ENCODE results near the gene SCYGR3. TPM values are rescaled to one million over a fixed set of nuclear protein-coding genes. Genes with fewer than 3 reads are reported as not detected.

The SCYGR3 gene
- total RNA-seq, result not detected
- polyA plus RNA-seq (ENCODE audit: insufficient read depth, low read depth, low replicate concordance), result not detected
- long read RNA-seq, donor 1, result 0 reads
- long read RNA-seq, donor 2, result 0 reads
- long read RNA-seq, donor 3, result 0 reads
- long read RNA-seq, donor 4, result 0 reads
- long read RNA-seq, donor 5, result 0 reads
- long read RNA-seq, donor 6, result 0 reads
- long read RNA-seq, donor 7, result 0 reads
- long read RNA-seq, donor 8, result 0 reads
- long read RNA-seq, donor 9, result 0 reads
- long read RNA-seq, donor 10, result 0 reads

GRCh38 chr2:227614740-227615139 lies at the start of gene SCYGR3:
SCYGR3 (minus strand) TSS chr2:227614840; CDS start chr2:227614840, 0 bp downstream.
- H3K36me3 ChIP-seq (ENCODE audit: control insufficient read depth in 2 of 3, insufficient read depth in 3 of 3, low read length in 3 of 3), result no peaks in the 10 kb centered on the region
- H3K4me1 ChIP-seq (ENCODE audit: control insufficient read depth in 2 of 3, insufficient read depth in 2 of 3, low read depth in 1 of 3, low read length in 3 of 3), result no peaks in the 10 kb centered on the region
- no peaks in the 10 kb centered on the region for H3K9me3 ChIP-seq (ENCODE audit: control insufficient read depth in 2 of 3, insufficient read depth in 1 of 3, low read length in 3 of 3)
- H3K4me3 ChIP-seq (ENCODE audit: low read length in 3 of 3), result no peak within 1 kb of the TSS
- H3K27me3 ChIP-seq (ENCODE audit: control insufficient read depth, insufficient read depth, low read length), result no peaks in the 10 kb centered on the region
- FAIRE-seq (no peak), DNase-seq (no peak)
- H3K9ac ChIP-seq (ENCODE audit: low read length in 3 of 3), result no peak within 1 kb of the TSS
- no peak within 1 kb of the TSS for H3K27ac ChIP-seq (ENCODE audit: low read depth in 2 of 2, low read length in 2 of 2)
- intact Hi-C loops (cut with DNase I), result no loop called here
- TF ChIP-seq CTCF (IDR thresholded peaks at IDR 0.05; ENCODE audit: borderline replicate concordance, extremely low read depth, insufficient read depth), result no peak

- DNase-seq (no peak), FAIRE-seq (no peak)
- Histone ChIP-seq H3K27ac (ENCODE audit: low read depth in 2 of 2, low read length in 2 of 2) (no peak overlapping the region), H3K9ac (ENCODE audit: low read length in 3 of 3) (no peak overlapping the region), H3K36me3 (ENCODE audit: control insufficient read depth in 2 of 3, insufficient read depth in 3 of 3, low read length in 3 of 3) (no peaks in the 10 kb centered on the region), H3K4me3 (ENCODE audit: low read length in 3 of 3) (no peak overlapping the region), H3K27me3 (ENCODE audit: control insufficient read depth, insufficient read depth, low read length) (no peaks in the 10 kb centered on the region), H3K4me1 (ENCODE audit: control insufficient read depth in 2 of 3, insufficient read depth in 2 of 3, low read depth in 1 of 3, low read length in 3 of 3) (no peaks in the 10 kb centered on the region), H3K9me3 (ENCODE audit: control insufficient read depth in 2 of 3, insufficient read depth in 1 of 3, low read length in 3 of 3) (no peaks in the 10 kb centered on the region)
- TF ChIP-seq CTCF (IDR thresholded peaks at IDR 0.05; ENCODE audit: borderline replicate concordance, extremely low read depth, insufficient read depth), result no peak
- intact Hi-C loops (cut with DNase I), result no loop called here
Observed at GRCh38 chr2:227661827-227662226, 47.2 kb upstream of the SCYGR3 start.

GRCh38 chr2:227661025-227661649 lies 46.5 kb upstream of the SCYGR3 start:
- no peak for FAIRE-seq
- intact Hi-C loops (cut with DNase I), result no loop called here

More at GRCh38 chr2:227661025-227661649, 46.5 kb upstream of the SCYGR3 start:
- Histone ChIP-seq H3K27me3 (ENCODE audit: control insufficient read depth, insufficient read depth, low read length) (no peaks in the 10 kb centered on the region), H3K36me3 (ENCODE audit: control insufficient read depth in 2 of 3, insufficient read depth in 3 of 3, low read length in 3 of 3) (no peaks in the 10 kb centered on the region), H3K9me3 (ENCODE audit: control insufficient read depth in 2 of 3, insufficient read depth in 1 of 3, low read length in 3 of 3) (no peaks in the 10 kb centered on the region), H3K4me3 (ENCODE audit: low read length in 3 of 3) (no peak overlapping the region), H3K9ac (ENCODE audit: low read length in 3 of 3) (no peak overlapping the region), H3K27ac (ENCODE audit: low read depth in 2 of 2, low read length in 2 of 2) (no peak overlapping the region), H3K4me1 (ENCODE audit: control insufficient read depth in 2 of 3, insufficient read depth in 2 of 3, low read depth in 1 of 3, low read length in 3 of 3) (no peaks in the 10 kb centered on the region)
- TF ChIP-seq CTCF (IDR thresholded peaks at IDR 0.05; ENCODE audit: borderline replicate concordance, extremely low read depth, insufficient read depth), result no peak
- no peak for DNase-seq
